Activated CD4-positive, CD25-positive, alpha-beta regulatory T cell (primary cell): ENCODE results near the gene WIPI1.

ENCODE experiments used
- DNase-seq, 4 experiments: peaks; one replicate each; lab custom pipeline; 2025; lab: John Stamatoyannopoulos, UW

WIPI1 gene

GRCh38 chr17:68460146-68460545 is 2.9 kb upstream of the WIPI1 start:
- no peak for DNase-seq

- no peak for DNase-seq
These were observed 1.8 kb upstream of the WIPI1 start for GRCh38 chr17:68459037-68459639.

GRCh38 chr17:68458260-68459036 is 1.2 kb upstream of the WIPI1 start:
- no peak for DNase-seq

- peak; percentile 95 to 99 (median 98) for DNase-seq
These were observed 403 bp upstream of the WIPI1 start for GRCh38 chr17:68457539-68458259.

GRCh38 chr17:68456339-68457167 is 743 bp downstream of the WIPI1 start:
- DNase-seq = no peak

GRCh38 chr17:68455901-68456338 is 1.4 kb downstream of the WIPI1 start:
- DNase-seq = no peak

- DNase-seq = no peak
These were observed 3.2 kb downstream of the WIPI1 start for GRCh38 chr17:68453991-68454665.

GRCh38 chr17:68452724-68453290 is 4.5 kb downstream of the WIPI1 start:
- no peak for DNase-seq

GRCh38 chr17:68451670-68452354 is 5.5 kb downstream of the WIPI1 start:
- DNase-seq = no peak

GRCh38 chr17:68450801-68451200 is 6.5 kb downstream of the WIPI1 start:
- no peak for DNase-seq

- no peak for DNase-seq
These were observed 6.9 kb downstream of the WIPI1 start for GRCh38 chr17:68450391-68450790.

GRCh38 chr17:68449021-68449739 is 8.1 kb downstream of the WIPI1 start:
- DNase-seq = no peak

- DNase-seq = no peak
These were observed 10.7 kb downstream of the WIPI1 start for GRCh38 chr17:68446626-68447041.

- DNase-seq = no peak
These were observed 11.6 kb downstream of the WIPI1 start for GRCh38 chr17:68445671-68446070.

GRCh38 chr17:68443972-68444464 is 13.3 kb downstream of the WIPI1 start:
- no peak for DNase-seq

GRCh38 chr17:68441070-68441770 is 16.1 kb downstream of the WIPI1 start:
- DNase-seq = no peak

- DNase-seq = no peak
These were observed 16.8 kb downstream of the WIPI1 start for GRCh38 chr17:68440526-68440925.

GRCh38 chr17:68439656-68440290 is 17.5 kb downstream of the WIPI1 start:
- DNase-seq = no peak
